NCI-H748 treated with DMSO at 0.1 percent for 48 hours (cell line): ENCODE results near the gene PTPRQ.

Experiments used
- DNase-seq: peaks from one replicate; lab custom pipeline; 2025; lab: John Stamatoyannopoulos, UW

PTPRQ gene

DNA sequence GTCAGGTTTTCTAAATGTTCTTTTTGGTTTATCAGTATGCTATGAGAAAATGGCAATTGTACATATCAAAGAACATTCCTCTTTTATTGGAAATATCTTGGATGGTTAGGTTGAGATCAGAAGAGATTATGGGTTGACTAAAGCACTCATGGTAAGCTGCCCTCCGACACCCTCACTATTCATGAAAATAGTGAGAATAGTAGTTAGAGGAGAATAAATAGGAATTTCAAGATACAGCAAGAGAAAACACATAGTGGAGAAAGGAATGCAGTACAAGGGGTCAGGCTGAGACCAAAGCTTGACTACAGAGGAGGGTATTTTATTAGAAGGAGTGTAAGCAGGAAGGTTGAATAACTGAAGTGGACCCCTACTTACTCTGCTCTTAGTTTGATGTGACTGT lies 112.5 kb downstream of the PTPRQ start:
- no peak for DNase-seq

DNA sequence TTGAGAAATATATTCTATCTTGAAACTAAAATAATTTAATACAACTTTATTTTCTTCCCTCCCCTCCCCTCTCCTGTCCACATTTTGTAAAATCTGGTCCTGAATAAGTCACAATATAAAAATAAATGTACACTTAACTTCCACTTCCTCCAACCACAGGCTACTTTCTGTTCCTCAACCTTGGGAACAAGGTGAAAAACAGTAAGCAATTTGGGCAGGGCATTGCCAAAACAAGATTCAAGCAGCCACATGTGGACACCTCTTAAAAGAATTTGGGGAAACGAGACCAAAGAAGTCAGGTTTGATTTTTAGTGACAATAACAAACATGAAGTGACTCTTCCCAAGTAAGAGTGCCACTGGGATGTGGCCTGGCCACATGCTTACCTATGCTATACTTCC lies 115.7 kb downstream of the PTPRQ start:
- DNase-seq = no peak

DNA sequence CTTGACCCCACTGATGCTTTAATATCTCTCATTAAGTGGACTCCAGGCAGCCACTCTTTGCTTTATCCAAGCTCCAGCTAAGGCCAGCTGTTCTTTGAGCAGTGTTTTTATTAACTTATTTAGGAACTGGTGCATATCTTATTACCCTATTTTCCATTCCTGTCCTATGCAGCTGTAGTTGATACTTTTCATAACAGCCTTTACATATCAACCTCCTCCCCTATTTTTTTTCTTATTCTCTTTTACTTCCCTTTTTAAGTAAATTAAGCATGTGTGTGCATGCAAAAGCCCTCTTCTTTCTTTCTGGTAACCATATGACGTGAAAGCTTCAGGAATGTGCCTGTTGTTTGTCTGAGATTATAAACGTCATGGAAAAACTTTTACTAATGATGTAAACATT lies 121.2 kb downstream of the PTPRQ start:
- no peak for DNase-seq

DNA sequence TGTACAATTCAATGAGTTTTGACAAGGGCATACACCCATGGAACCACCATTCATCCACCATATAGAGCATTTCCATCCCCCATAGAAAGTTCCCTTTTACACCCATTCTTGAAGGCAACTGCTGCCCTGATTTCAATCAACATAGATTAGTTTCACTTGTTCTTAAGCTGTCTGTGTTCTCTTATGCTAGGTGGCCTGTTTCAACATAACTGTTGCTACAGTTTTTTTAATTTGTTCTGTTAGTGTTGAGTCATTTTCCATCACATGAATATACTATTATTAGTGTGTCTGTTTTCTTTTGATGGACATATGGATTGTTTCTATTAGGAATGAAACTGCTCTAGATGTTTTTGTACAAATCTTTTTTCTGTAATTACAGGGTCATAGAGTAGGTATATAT lies 123.4 kb downstream of the PTPRQ start:
- DNase-seq = no peak

DNA sequence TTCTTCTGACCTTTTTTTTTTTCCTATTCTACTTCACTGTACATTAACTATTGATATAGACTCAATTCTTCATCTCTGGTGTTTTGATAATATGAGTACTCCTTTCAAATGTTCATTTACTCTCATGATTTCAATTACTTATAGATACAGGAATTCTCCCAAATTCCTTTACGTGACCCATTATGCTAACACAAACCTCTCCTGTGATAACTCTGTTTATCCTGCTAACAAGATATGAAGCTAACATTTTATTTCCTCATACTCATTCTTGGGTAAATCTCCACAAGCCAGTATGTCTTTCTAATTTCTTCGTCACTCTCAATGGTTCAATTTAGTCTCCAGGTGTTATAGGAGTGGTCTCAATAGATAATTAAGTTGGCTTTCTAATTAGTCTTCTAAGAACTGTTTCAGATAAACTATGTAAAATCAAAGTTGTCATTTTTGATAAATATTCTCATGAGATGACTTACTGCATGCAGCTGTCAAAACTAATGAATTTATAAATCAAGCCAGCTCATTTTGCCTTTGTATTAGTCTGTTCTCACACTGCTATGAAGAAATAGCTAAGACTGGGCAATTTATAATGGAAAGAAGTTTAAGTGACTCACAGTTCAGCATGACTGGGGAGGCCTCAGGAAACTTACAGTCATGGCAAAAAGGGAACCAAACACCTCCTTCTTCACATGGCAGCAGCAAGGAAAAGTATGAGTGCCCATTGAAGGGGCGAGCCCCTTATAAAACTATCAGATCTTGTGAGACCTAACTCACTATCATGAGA lies 132.8 kb downstream of the PTPRQ start:
- no peak for DNase-seq

DNA sequence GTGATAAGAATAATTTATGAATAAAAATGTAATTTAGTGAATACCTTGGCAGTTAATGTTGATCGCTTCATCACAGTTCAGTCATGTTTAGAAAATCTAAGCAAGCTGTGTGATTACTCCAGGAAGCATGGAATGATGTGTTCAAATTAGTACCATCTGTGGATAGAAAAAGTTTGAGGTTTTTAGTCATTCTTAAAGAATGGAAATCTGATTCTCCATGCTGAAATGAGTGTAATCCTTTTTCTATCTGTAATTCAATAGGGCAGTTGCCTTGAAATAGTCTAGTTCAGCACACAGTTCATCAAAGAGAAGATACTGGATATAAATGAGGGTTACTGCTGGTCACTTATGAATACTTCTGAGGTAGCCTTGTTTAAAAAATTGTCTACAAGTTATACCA lies 136.2 kb downstream of the PTPRQ start:
- DNase-seq = no peak

DNA sequence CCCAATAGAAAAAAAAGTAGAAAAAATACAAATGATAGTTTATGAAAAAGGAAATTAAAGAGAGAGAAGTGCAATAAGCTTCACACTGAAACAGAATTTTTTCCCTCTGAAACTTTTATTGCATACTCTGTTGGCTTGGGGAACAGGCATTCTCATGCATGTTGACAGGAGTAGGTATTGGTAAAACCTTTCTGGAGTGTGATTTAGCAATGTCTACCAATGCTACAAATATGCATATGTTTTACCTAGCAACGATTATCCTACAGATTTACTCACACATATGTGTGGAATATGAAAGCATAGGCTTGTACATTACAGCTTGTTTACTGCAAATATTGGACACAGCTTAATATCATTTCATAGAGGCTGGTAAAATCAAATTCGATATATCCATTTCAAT lies 137.7 kb downstream of the PTPRQ start:
- no peak for DNase-seq

DNA sequence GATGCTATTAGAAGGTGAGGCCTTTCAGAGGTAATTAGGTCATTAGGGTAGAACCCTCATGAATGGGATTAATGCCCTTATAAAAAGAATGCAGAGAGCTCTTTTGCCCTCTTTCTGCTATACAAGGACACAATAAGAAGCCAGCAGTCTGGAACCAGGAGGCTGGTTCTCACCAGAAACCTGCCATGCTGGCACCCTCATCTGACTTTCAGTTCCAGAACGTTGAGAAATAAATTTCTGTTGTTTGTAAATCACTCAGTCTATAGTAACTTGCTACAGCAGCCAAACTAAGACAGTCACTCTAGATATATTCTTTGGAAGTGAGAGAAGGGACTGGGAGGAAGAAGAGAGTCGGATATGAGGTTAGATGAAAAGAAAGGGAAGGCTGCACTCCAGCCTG lies 138.4 kb downstream of the PTPRQ start:
- DNase-seq = no peak

DNA sequence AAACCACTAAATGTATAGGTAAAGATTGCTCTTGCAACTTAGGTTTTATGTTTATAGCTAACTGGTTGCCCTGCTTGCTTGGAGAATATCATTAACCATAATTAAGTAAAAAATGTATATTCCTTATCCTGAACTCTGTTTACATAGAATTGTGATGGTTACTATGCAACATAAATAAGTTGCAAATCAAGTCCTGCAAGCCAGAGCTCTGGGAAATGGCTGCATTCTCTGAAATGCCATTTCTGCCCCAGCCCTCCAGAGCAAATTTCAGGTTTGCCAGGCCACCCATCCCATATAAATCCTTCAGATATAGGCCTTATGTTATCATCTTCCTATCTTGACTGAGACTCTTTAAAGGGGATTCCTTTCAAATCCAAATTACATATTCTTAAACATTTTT lies 145.0 kb downstream of the PTPRQ start:
- no peak for DNase-seq

DNA sequence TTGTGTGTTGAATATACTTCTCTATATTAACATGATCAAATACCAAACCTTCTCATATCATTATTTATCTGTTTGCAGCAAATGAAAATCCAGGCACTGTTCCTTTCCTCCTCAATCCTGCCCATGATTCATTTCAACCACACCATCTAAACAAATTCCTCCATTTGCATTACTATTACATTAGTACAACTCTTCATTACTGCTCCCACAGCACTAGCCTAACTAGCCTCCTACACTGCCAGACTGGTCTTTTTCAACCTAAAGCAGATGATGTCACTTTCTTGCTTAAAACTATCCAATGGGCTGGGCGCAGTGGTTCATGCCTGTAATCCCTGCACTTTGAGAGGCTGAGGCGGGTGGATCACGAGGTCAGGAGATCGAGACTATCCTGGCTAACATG lies 146.1 kb downstream of the PTPRQ start:
- no peak for DNase-seq

DNA sequence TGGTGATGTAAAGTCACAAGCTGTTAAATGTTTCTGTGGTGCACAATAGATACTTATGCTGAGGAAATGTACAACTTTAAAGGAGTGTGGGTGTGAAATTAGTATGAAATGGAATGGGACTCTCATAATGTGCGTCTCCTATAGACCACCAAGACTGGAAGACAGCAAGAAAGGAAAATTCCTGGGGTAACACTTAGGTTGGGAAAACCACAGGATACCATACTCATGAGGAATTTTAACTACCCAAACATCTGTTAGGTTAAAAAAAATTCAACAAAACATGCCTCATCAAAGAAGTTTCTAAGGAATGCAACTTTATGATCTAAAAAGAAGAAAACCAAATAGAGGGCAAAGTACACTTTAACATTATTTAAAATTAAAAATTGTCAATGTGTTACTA lies 149.7 kb downstream of the PTPRQ start:
- no peak for DNase-seq

DNA sequence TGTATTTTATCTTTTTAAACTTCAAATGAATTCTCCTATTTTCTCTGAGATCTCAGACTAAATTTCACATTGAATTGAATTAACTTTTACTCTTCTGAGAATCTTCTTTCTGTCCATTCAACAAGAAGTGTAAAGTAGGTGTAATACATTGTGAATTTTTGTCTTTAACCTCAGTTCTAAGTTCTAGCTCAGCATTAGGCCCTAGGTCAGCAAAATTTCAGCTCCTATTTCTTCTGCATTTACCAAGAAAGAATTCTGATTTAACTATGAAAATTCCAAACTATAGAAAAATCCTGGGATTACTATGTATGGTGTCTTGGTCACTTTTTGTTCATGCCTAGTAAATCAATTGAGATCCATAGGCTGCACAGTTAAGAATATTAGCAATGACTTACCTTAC lies 152.5 kb downstream of the PTPRQ start:
- DNase-seq = no peak

DNA sequence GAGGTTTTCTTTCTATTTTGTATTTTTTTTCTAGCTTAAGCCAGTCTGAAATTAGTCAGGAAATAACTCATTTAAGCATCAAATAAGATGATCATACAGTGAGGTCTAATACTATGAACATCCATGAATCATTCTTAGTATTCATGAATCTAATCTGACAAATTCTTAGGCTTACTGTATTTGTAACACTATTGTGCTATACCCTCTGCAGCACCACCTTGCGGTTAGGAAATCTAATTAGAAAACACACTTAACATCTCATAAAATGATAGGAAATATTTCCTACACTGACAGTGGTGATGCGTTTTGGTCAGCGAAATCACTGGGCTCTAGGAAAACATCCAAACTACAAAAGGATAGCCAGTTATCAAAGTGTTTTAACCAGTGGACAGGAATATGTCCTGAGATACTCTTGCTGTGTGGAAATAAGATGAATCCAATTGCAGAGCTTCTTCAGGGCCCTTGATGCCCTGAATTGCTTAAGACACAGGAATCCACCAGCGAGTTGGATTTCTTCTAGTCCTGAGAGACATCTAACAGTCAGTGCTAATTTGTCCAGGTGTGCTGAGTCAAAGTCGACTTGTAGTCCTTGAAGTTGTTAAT lies 154.1 kb downstream of the PTPRQ start:
- no peak for DNase-seq

DNA sequence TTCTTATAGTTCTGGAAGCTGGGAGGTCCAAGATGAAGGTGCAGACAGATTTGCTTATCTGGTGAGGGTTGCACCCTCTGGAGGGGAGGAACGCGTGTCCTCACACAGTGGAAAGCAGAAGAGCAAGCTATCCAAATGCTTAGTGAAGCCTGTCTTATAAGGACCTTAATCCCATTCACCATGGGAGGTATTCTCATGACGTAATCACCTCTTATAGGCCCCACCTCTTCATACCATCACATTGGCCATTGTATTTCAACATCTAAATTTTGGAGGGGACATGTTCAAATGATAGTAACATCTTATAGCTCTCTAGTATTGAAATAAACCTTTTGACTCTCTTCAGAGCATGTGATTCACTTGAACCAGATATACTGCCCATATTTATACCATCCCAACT lies 158.4 kb downstream of the PTPRQ start:
- DNase-seq = no peak

DNA sequence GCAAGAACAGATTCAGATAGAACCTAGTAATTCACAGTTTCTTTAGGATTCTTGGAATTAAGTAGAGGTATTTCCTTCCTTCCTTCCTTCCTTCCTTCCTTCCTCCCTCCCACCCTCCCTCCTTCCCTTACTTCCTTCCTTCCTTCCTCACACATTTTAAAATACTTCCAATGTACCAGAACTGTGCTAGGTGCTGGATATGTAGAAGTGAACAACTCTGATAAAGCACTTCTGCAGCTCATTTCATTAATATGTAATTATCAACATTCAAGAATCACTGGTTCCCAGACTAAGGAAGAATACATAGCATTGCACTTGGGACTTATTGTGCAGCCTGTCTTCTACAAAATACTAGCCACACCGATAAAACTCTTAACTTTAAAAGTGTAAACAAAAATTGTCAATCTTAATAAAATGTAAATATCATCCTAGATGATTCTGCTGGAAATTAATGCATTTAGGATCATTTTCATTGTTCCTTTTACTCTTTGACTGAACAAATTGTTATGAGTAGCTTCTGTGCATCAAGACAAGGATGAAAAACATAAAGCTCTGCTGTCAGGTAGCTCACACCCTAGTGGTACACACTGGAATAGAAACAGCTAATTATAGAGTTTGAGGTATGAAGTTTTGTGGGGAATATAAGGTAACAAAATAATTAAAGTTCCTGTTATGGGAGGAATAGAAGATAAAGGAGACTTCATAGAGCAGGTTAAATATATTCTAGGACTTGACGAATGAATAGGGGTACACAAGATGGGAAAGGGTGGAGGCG lies 163.5 kb downstream of the PTPRQ start:
- DNase-seq = no peak

DNA sequence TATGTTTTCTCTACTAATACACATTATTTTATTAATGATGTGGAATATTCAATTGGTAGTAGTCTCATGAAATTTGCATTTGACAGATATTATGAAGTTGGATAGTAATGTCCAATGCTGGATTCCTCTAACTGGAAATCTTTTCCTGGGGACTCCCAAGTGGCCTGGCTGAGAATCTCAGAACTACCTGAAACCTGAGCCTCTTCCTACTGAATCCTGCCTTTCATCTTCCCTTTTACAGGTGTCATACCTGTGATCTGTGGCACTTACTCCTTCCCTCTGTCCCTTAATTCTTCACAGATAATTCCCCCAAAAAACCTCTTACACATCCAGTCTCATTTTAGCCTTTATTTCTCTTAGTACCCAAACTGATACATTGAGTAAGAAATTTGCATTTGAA lies 173.7 kb downstream of the PTPRQ start:
- peak; percentile 42 for DNase-seq

DNA sequence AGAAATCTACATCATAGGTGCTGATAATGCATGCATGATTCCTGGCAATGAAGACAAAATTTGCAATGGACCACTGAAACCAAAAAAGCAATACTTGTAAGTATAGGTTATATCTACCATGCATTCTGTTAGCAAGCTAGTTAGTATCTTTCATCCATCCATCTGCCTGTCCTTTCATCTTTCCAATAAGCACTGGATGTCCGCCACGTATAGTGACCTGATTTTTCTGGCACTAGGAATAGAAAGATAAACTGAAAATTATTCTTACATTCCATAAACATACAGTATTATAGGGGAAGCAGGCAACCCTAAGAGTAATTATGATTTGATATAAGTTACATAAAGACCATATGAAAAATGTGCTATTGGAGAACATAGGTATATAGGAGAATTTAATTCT lies 176.2 kb downstream of the PTPRQ start:
- no peak for DNase-seq

DNA sequence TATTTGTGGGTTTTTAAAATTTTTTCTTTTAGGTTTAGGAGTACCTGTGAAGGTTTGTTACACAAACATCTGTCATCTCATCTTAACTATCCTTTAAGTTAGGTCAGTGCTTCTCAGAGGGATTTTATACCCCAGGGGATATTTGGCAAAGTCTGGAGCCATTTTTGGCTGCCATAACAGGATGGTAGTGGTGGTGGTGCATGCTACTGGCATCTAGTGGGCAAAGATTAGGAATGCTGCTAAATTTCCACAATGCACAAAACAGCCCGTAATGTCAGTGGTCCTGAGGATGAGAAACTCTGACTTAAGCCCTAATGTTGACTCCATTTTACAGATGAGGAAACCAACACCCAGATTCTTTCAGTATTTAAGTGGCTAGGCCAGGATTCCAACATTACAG lies 178.2 kb downstream of the PTPRQ start:
- DNase-seq = no peak

DNA sequence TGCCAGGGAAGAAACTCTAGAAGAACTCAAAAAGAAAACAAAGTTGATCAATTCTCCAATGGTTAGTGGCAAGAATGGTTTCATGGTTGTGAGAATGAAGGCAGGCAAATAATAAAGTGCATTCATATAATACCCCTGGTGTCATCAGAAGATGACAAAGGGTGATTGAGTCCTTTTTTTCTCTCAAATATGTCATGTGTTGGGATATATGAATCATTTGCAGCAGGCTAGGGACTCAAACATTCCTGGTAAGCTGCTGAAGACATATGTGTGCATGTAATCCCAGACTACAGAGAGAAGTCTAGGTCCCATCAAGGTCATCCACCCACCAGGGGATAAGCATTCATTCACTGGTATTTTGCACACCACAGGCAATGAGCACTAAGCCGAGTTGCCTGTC lies 181.0 kb downstream of the PTPRQ start:
- DNase-seq = no peak

DNA sequence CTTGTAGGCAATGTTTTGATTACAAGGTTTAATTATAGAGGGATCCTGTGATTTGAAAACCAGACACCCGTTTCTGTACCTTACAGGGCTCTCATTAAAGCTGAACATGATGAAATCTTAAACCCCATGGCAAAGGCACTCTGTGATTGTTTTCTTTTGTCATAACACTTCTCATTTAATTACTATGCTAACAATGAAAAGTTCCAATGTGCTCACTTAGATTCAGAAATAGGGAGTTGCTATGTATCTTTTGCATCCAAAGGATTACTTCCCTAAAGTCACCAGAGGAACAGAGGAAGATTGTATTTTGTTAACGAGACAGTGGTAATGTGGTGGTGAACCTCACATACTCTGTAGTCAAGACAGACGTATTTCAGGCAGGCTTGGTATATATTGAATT lies 181.9 kb downstream of the PTPRQ start:
- DNase-seq = peak; percentile 63

DNA sequence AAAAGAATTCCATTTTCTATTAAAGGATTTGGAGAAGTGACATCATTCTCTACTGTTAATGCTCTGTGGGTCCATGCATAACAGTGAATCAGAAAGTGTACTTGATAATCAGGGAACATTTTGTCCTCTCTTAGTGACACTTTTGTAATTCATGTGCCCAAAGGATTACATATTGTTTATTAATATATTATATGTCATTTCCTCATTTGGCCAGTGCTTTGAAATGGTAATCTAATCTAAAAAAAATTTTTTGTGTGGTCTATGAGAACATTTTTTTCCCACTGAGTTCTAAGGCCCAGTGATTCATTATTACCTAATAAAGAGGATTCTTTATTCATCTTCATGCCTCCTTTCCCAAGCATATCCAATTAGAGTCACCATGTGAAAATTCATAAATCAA lies 183.7 kb downstream of the PTPRQ start:
- no peak for DNase-seq

DNA sequence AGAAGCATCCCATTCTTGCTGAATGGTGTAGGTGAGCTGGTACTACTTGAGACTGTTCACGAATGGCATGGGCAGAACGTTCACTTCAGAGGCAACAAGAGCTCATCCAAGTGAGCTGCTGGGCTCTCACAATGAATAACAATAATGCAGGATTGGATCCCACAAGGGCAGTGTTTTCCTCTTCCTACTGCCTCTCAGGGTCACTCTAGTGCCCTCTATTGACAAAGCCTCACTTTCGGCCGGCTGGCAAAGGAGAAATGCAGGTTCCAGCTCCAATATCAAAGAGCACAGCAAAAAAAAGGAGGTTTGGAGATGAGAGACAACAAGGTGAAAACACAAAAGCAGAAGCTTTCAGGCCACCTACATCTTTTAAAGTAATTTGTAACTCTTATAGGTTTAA lies 188.8 kb downstream of the PTPRQ start:
- DNase-seq = peak; percentile 22

DNA sequence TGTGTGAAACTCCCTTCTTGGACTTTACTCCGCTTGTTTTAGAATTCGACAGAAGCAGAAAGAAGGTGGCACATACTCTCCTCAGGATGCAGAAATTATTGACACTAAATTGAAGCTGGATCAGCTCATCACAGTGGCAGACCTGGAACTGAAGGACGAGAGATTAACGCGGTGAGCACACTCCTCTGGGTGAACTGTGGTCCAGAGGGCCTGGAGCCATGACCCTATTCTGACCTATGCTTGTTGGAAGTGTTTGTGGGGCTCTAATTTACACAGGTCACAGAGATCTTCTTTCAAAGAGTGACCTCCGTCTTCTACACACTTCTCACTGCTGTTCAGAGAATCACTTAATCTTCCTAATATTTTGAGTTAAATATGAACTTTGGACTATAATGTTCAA lies 190.9 kb downstream of the PTPRQ start:
- DNase-seq = no peak
